Activated CD4-positive, CD25-positive, alpha-beta regulatory T cell (primary cell): Measurements from ENCODE around the gene SESN3.
"Not testable (repeated sequence)": the region's sequence is repeated elsewhere in the genome, so short reads cannot be mapped to it uniquely, and the experiment has no call there.

Experiments
- DNase-seq, 4 experiments: peaks; one replicate each; lab custom pipeline; 2025; lab: John Stamatoyannopoulos, UW

The SESN3 gene

GRCh38 chr11:95152876-95153856, 77.8 kb downstream of the SESN3 start:
- DNase-seq = no peak

GRCh38 chr11:95150956-95151684, 79.9 kb downstream of the SESN3 start:
- peak; percentile 71 to 81 (median 76) for DNase-seq

- no peak for DNase-seq
Measured at GRCh38 chr11:95149651-95150364, 81.2 kb downstream of the SESN3 start.

- DNase-seq = no peak
Measured at GRCh38 chr11:95148938-95149337, 82.1 kb downstream of the SESN3 start.

GRCh38 chr11:95148406-95148805, 82.6 kb downstream of the SESN3 start:
- no peak for DNase-seq

GRCh38 chr11:95147364-95147905, 83.6 kb downstream of the SESN3 start:
- no peak for DNase-seq

GRCh38 chr11:95145430-95146060, 85.5 kb downstream of the SESN3 start:
- DNase-seq = no peak

- DNase-seq = no peak
Measured at GRCh38 chr11:95144313-95145235, 86.4 kb downstream of the SESN3 start.

- no peak for DNase-seq
Measured at GRCh38 chr11:95143106-95143681, 87.8 kb downstream of the SESN3 start.

GRCh38 chr11:95142431-95142830, 88.6 kb downstream of the SESN3 start:
- no peak for DNase-seq

- DNase-seq = no peak
Measured at GRCh38 chr11:95140397-95141033, 90.5 kb downstream of the SESN3 start.

- no peak for DNase-seq
Measured at GRCh38 chr11:95138448-95138847, 92.6 kb downstream of the SESN3 start.

- DNase-seq = no peak
Measured at GRCh38 chr11:95137299-95137698, 93.7 kb downstream of the SESN3 start.

GRCh38 chr11:95136747-95137146, 94.3 kb downstream of the SESN3 start:
- not testable (repeated sequence) for DNase-seq

GRCh38 chr11:95135880-95136279, 95.1 kb downstream of the SESN3 start:
- no peak for DNase-seq

- DNase-seq = no peak
Measured at GRCh38 chr11:95135155-95135554, 95.8 kb downstream of the SESN3 start.

- DNase-seq = no peak
Measured at GRCh38 chr11:95134491-95134890, 96.5 kb downstream of the SESN3 start.

GRCh38 chr11:95132956-95133355, 98.0 kb downstream of the SESN3 start:
- DNase-seq = no peak

- no peak for DNase-seq
Measured at GRCh38 chr11:95128602-95129001, 102.4 kb downstream of the SESN3 start.

GRCh38 chr11:95123556-95123955, 107.4 kb downstream of the SESN3 start:
- no peak for DNase-seq
